ENCODE measurements around the gene DHRS3.

DHRS3 gene

GRCh38 chr1:12521096-12521495 lies 96.9 kb downstream of the DHRS3 start:
- in situ Hi-C loops (cut with MboI; ENCODE audit: low sequenced_read_pairs), result no loop called here

GRCh38 chr1:12519693-12520364 lies 98.2 kb downstream of the DHRS3 start:
- in situ Hi-C loops (cut with MboI; ENCODE audit: low sequenced_read_pairs), result no loop called here

DNA sequence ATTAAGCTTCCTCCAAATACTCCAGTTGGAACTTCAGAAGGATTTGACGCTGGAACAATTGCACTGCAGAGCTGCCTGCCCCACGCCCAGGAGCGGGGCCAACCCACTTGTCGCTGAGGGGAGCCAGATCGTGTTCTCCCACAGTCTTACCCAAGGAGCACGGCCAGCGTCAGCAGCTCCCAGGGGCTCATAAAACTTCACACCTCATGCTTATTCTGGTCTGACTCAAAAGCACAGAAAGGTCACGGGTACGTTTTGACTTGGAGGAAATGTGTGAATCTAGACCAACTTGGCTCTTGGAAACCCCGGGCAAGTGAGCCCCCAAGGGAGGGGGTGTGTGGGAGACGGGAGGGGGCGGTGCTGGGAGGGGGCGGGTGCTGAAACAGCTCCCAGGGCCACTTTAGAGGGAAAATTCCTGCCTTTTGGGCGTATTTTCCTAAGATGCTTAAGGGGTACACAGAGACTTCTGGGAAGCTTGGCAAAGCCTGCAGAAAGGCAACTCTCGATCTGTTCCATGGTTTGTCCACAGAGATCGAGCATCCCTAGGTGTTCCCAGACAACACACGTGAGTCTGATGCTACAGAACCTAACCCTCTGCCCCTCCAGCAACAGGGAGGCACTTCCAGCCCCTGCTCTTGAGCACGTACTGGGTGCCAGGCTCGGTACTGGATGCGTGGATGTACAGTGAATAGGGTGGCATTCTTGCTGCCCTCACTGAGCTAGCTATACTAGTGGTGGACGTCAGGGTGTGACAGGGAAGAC lies 98.9 kb downstream of the DHRS3 start:
- in situ Hi-C loops (cut with MboI; ENCODE audit: low sequenced_read_pairs), result no loop called here
